GM23248 (cell line): ENCODE data around the gene FAM210B. TPM values are rescaled to one million over a fixed set of nuclear protein-coding genes. Genes with fewer than 3 reads are reported as not detected.

Source experiments
- DNase-seq: peaks from one replicate; pipeline ENCODE4 v3.0.0-alpha.2; 2015
- H2AFZ ChIP-seq: fragments of 200-600 bp; sonication (generic); 2 replicates; pipeline ENCODE4 v1.6.1; 2016; ENCODE audit warnings: antibody characterized with exemption
- H3F3A ChIP-seq: fragments of 200-600 bp; sonication (generic); 2 replicates; pipeline ENCODE4 v1.6.1; 2016; ENCODE audit warnings: mild to moderate bottlenecking, antibody characterized with exemption, mixed run types; ENCODE audit not compliant: insufficient read depth
- H3K27ac ChIP-seq: fragments of 200-600 bp; sonication (generic); 2 replicates; pipeline ENCODE4 v1.5.1; 2016; ENCODE audit warnings: mild to moderate bottlenecking
- H3K27me3 ChIP-seq: fragments of 200-600 bp; sonication (generic); replicated peaks from 2 replicates; pipeline ENCODE4 v1.6.1; 2016; ENCODE audit warnings: mild to moderate bottlenecking; ENCODE audit not compliant: insufficient read depth
- H3K36me3 ChIP-seq: fragments of 200-600 bp; sonication (generic); 2 replicates; pipeline ENCODE4 v1.6.1; 2016; ENCODE audit warnings: low read depth, mild to moderate bottlenecking
- H3K4me1 ChIP-seq: fragments of 200-600 bp; sonication (generic); 2 replicates; pipeline ENCODE4 v1.6.1; 2016; ENCODE audit warnings: mild to moderate bottlenecking; ENCODE audit not compliant: insufficient read depth
- H3K4me2 ChIP-seq: fragments of 200-600 bp; sonication (generic); one replicate; pipeline ENCODE4 v1.6.1; 2016; ENCODE audit warnings: mild to moderate bottlenecking; ENCODE audit not compliant: unreplicated experiment
- H3K4me3 ChIP-seq: fragments of 200-600 bp; sonication (generic); 2 replicates; pipeline ENCODE4 v1.5.1; 2016; ENCODE audit warnings: mild to moderate bottlenecking
- H3K79me2 ChIP-seq: fragments of 200-600 bp; sonication (generic); 2 replicates; pipeline ENCODE4 v1.6.1; 2016; ENCODE audit warnings: mild to moderate bottlenecking; ENCODE audit not compliant: insufficient read depth
- H3K9ac ChIP-seq: fragments of 200-600 bp; sonication (generic); 2 replicates; pipeline ENCODE4 v1.6.1; 2016; ENCODE audit warnings: mild to moderate bottlenecking
- H3K9me2 ChIP-seq: fragments of 200-600 bp; sonication (generic); 2 replicates; pipeline ENCODE4 v1.6.1; 2016; ENCODE audit warnings: mixed run types, mild to moderate bottlenecking, moderate library complexity; ENCODE audit not compliant: insufficient read depth
- H3K9me3 ChIP-seq: fragments of 200-600 bp; sonication (generic); one replicate; pipeline ENCODE4 v1.6.1; 2017; ENCODE audit warnings: low read depth
- H4K20me1 ChIP-seq: fragments of 200-600 bp; sonication (generic); 2 replicates; pipeline ENCODE4 v1.6.0; 2016; ENCODE audit not compliant: insufficient read depth
- EZH2 ChIP-seq: fragments of 200-600 bp; sonication (generic); IDR thresholded peaks from 2 replicates; pipeline ENCODE4 v1.6.1; 2018; ENCODE audit warnings: antibody characterized with exemption, mild to moderate bottlenecking; ENCODE audit not compliant: insufficient read depth, poor library complexity, severe bottlenecking
- EZH2phosphoT487 ChIP-seq: fragments of 200-600 bp; sonication (generic); IDR thresholded peaks from 2 replicates; pipeline ENCODE4 v1.6.1; 2018; ENCODE audit warnings: antibody characterized with exemption, moderate library complexity, mild to moderate bottlenecking, low read depth; ENCODE audit not compliant: insufficient read depth
- WGBS, 2 experiments: methylation state at CpG; one replicate each; pipeline ENCODE4 v1.1.6; 2015 to 2017; ENCODE audit warnings: low lambda C conversion rate in 2 of 2, low coverage in 1 of 2; ENCODE audit errors: missing lambda C conversion rate in 2 of 2; 5-methylcytosine and 5-hydroxymethylcytosine counted together
- in situ Hi-C: fragments of 300-500 bp; cut with MboI; formaldehyde crosslinking; loops from 2 replicates; pipeline ENCODE4 v1.15.0; 2020
- polyA plus RNA-seq: library from polyadenylated mRNA; unstranded; fragments of >200 nt; fragmentation: Nextera tagmentation; extraction: Ambion mirVana; gene quantifications from 2 replicates; pipeline ENCODE4 v1.2.1, GENCODE V29; 2016
- total RNA-seq: library from RNA; depleted of rRNA; stranded (reverse); fragments of >200 nt; shearing (Covaris generic); gene quantifications from 2 replicates; pipeline ENCODE4 v1.2.3, GENCODE V29; 2014

Gene FAM210B
- total and polyA plus RNA-seq, 2 experiments from 2014 or later = 91.0 to 95.7 TPM

DNA sequence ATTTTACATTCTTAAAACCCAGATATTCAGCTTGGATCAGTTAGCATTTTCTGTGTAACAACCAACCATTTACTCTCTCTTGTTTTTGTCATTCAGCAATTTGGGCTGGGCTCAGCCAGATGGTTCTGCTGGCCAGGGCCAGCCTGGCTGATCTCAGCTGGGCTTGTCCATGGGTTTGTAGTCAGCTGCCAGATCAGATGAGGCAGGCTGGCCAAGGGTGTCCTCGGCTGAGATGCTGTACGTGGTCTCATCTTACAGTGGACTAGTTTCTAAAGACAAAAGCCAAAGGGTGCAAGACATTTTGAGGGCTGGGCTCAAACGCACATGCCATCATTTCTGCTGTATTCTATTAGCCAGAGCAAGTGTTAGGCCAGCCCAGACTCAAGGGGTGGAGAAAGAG is 16.0 kb upstream of the FAM210B start:
- H3K9me3 ChIP-seq = no peaks in the 10 kb centered on the region
- H2AFZ ChIP-seq = no peak overlapping the region
- DNase-seq = no peak
- TF ChIP-seq EZH2phosphoT487 (no peak), EZH2 (no peak)
- H3K27ac ChIP-seq = no peak overlapping the region
- no peaks in the 10 kb centered on the region for H3K36me3 ChIP-seq
- peaks cover 33% of the 10 kb centered on the region for H3K27me3 ChIP-seq
- no peaks in the 10 kb centered on the region for H3K79me2 ChIP-seq
- H3K9ac ChIP-seq = no peak overlapping the region
- no peak overlapping the region for H3K4me2 ChIP-seq
- no peak overlapping the region for H3K4me3 ChIP-seq
- no peaks in the 10 kb centered on the region for H3K9me2 ChIP-seq
- no peaks in the 10 kb centered on the region for H4K20me1 ChIP-seq
- H3F3A ChIP-seq = no peaks in the 10 kb centered on the region
- H3K4me1 ChIP-seq = no peaks in the 10 kb centered on the region
- in situ Hi-C loops = no loop called here
- WGBS, 2 experiments = 38 to 42% methylated on average over 3 of the region's 3 CpGs

DNA sequence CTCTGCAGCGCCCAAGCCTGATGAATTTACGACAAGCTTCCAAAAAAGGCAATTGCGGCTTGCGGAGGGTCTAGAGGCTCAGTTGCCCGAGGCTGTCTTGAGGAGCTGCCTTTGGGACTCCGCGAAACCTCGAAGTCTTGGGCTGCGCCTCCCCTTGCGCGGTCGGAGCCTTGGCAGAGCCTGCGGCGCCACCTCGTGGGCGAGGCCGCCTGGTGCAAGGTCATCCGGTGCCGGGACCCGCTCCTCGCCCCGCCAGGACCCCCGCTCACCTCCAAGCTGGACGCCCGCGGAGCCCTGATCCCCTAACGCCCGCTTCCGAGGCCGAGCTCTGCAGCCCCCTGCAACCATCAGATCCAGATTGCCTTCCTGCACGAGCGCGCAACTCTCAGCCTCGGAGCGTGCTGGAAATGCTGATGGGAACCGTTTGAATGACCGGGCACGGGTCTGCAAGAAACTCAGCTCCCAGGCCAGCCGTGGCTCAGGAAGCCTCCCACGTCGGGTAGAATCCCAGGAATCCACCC is 14.9 kb upstream of the FAM210B start:
- in situ Hi-C loops = no loop called here
- Histone ChIP-seq H3K4me1 (no peaks in the 10 kb centered on the region), H3K36me3 (no peaks in the 10 kb centered on the region), H3K27ac (no peak overlapping the region), H3K4me2 (peak overlapping the region; percentile 58), H3F3A (no peaks in the 10 kb centered on the region), H4K20me1 (no peaks in the 10 kb centered on the region), H3K9ac (no peak overlapping the region), H2AFZ (peak overlapping the region; percentile 47), H3K9me3 (no peaks in the 10 kb centered on the region), H3K79me2 (no peaks in the 10 kb centered on the region), H3K9me2 (no peaks in the 10 kb centered on the region), H3K4me3 (peak overlapping the region; percentile 61), H3K27me3 (peaks cover 33% of the 10 kb centered on the region)
- DNase-seq = peak; percentile 75
- 2% methylated on average over 31 to 36 of the region's 41 CpGs for WGBS, 2 experiments
- TF ChIP-seq EZH2 = no peak
- no peak for TF ChIP-seq EZH2phosphoT487

DNA sequence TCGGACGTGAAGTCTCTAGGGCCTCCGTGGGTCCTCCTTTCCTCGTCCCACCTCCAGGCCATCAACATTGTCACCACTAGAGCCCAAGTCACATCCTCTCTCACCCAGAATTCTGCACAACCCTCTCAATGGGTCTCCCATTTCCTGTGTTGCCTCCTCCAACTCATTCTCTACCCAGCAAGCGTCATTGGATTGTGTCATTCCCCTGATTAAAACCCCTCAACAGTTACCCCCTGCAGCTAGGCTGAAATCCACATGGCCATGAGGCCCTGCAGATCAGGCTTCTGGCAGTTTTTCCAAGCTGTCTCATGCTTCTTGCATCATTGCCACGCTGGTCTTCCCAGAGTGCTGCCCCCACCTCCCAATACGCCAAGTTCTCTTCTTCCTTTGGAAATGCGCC is 12.9 kb upstream of the FAM210B start:
- Histone ChIP-seq H3K4me1 (peaks cover 12% of the 10 kb centered on the region), H3K9ac (no peak overlapping the region), H3K27me3 (peaks cover 22% of the 10 kb centered on the region), H3K27ac (no peak overlapping the region), H2AFZ (no peak overlapping the region), H4K20me1 (no peaks in the 10 kb centered on the region), H3K4me2 (no peak overlapping the region), H3K4me3 (no peak overlapping the region), H3K36me3 (no peaks in the 10 kb centered on the region), H3K79me2 (no peaks in the 10 kb centered on the region), H3K9me3 (no peaks in the 10 kb centered on the region), H3K9me2 (no peaks in the 10 kb centered on the region), H3F3A (peaks cover 6% of the 10 kb centered on the region)
- 75 to 78% methylated on average over 8 of the region's 8 CpGs for WGBS, 2 experiments
- no peak for DNase-seq
- no peak for TF ChIP-seq EZH2
- no peak for TF ChIP-seq EZH2phosphoT487
- in situ Hi-C loops = no loop called here

DNA sequence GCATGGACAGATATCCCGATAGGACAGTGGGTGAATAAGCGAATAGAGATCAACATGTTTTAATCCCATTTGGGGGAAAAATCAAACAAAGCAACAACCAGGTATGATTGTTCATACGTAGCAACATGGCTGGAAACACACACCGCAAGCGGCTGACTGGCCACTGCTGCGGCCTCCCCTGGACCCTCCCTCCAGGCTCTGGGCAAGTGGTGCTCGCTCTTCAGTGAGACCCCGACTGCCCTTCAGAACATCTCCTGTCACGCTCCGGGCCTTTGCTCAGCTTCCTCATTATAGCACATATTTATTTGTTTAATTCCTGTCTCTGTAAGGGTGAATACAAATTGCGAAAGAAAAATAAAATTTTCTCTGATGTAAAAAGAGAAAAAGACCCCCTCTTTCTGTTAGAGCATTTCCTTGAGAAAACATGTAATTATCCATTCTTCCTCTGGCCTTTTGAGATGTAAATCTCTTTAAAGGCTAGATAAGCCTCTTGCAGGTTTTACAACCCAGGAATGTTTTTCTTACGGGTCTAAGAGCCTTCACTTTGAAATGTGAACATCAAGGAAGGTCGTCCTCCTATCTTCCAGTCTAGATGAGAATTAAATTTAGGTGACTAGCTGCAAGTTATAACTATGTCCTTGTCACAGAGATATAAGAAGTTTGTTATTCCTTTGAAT is 11.0 kb upstream of the FAM210B start:
- Histone ChIP-seq H3K79me2 (no peaks in the 10 kb centered on the region), H3K9ac (no peak overlapping the region), H3K4me3 (no peak overlapping the region), H3K27ac (no peak overlapping the region), H3K9me3 (no peaks in the 10 kb centered on the region), H3K36me3 (no peaks in the 10 kb centered on the region), H3F3A (peaks cover 25% of the 10 kb centered on the region), H3K27me3 (peaks cover 7% of the 10 kb centered on the region; the same call in 1 of the 2 replicates), H3K4me1 (peaks cover 30% of the 10 kb centered on the region), H3K9me2 (no peaks in the 10 kb centered on the region), H4K20me1 (no peaks in the 10 kb centered on the region), H3K4me2 (no peak overlapping the region), H2AFZ (no peak overlapping the region)
- DNase-seq = no peak
- in situ Hi-C loops = no loop called here
- TF ChIP-seq EZH2phosphoT487 (no peak), EZH2 (no peak)
- WGBS, 2 experiments = 61 to 64% methylated on average over 13 of the region's 13 CpGs
